CD4-positive, alpha-beta T cell (primary cell): Measurements from ENCODE around the gene CFP. TPM values are rescaled to one million over a fixed set of nuclear protein-coding genes. Genes with fewer than 3 reads are reported as not detected.

Experiments
- ATAC-seq: fragments of 200-7000 bp; cut with Tn5 transposase; one replicate; pipeline ENCODE4 v1.10.0; 2022; ENCODE audit warnings: mild to moderate bottlenecking; ENCODE audit not compliant: poor library complexity
- CTCF ChIA-PET: fragments of 350-600 bp; sonication (Branson Sonifier 250); formaldehyde crosslinking; loops from one replicate; lab custom pipeline; 2021; ENCODE audit warnings: antibody characterized with exemption, inconsistent platforms; lab: Charles Lee
- POLR2A ChIA-PET: fragments of 350-600 bp; sonication (Branson Sonifier 250); formaldehyde crosslinking; loops from one replicate; lab custom pipeline; 2021; ENCODE audit warnings: antibody characterized with exemption, inconsistent platforms; lab: Charles Lee
- DNase-seq, 14 experiments: peaks; one replicate each; pipeline ENCODE4 v3.0.0-alpha.2; 2013 to 2020; ENCODE audit warnings: mixed read lengths in 2 of 14
- H3K27ac ChIP-seq, 2 donors: one replicate each; pipeline versions ENCODE4 v1.5.1 to v1.7.0; 2013; ENCODE audit warnings: low read length in 2 of 2, low read depth in 1 of 2, mild to moderate bottlenecking in 1 of 2
- H3K27me3 ChIP-seq, 2 experiments: 1 replicate in 1 of 2; 2 replicates in 1 of 2; pipeline versions ENCODE4 v1.6.1 to v1.7.0; 2013; ENCODE audit warnings: low read length in 2 of 2, control low read depth in 1 of 2, mild to moderate bottlenecking in 1 of 2, moderate library complexity in 1 of 2; ENCODE audit not compliant: insufficient read depth in 2 of 2, control insufficient read depth in 1 of 2
- H3K36me3 ChIP-seq: one replicate; pipeline ENCODE4 v1.6.1; 2013; ENCODE audit warnings: low read length, control low read depth; ENCODE audit not compliant: insufficient read depth
- H3K4me1 ChIP-seq: one replicate; pipeline ENCODE4 v1.6.1; 2013; ENCODE audit warnings: low read length, control low read depth; ENCODE audit not compliant: insufficient read depth
- H3K4me3 ChIP-seq: one replicate; pipeline ENCODE4 v1.5.1; 2013; ENCODE audit warnings: mild to moderate bottlenecking, low read length, moderate library complexity
- H3K9me3 ChIP-seq, 2 experiments: 1 replicate in 1 of 2; 2 replicates in 1 of 2; pipeline versions ENCODE4 v1.6.1 to v1.7.0; 2013; ENCODE audit warnings: low read length in 2 of 2, mild to moderate bottlenecking in 2 of 2, control low read depth in 1 of 2, moderate library complexity in 1 of 2; ENCODE audit not compliant: control insufficient read depth in 1 of 2, insufficient read depth in 1 of 2
- H3K27ac Mint-ChIP-seq: one replicate; pipeline ENCODE4 v1.8.0; 2020; ENCODE audit warnings: mixed read lengths
- H3K27me3 Mint-ChIP-seq: one replicate; pipeline ENCODE4 v1.8.0; 2021; ENCODE audit warnings: mixed read lengths
- H3K36me3 Mint-ChIP-seq: one replicate; pipeline ENCODE4 v1.8.0; 2021; ENCODE audit warnings: low read depth, mixed read lengths
- H3K4me1 Mint-ChIP-seq: one replicate; pipeline ENCODE4 v1.8.0; 2021; ENCODE audit warnings: low read depth, mixed read lengths
- H3K4me3 Mint-ChIP-seq: one replicate; pipeline ENCODE4 v1.8.0; 2020; ENCODE audit warnings: mild to moderate bottlenecking, mixed read lengths
- H3K9me3 Mint-ChIP-seq: one replicate; pipeline ENCODE4 v1.8.0; 2020; ENCODE audit warnings: mixed read lengths
- CTCF ChIP-seq: fragments of 200-600 bp; IDR thresholded peaks from one replicate; pipeline ENCODE4 v1.8.0; 2022; ENCODE audit warnings: antibody characterized with exemption, mild to moderate bottlenecking
- intact Hi-C, 2 experiments: fragments of 100-400 bp; cut with DNase I in 1 of 2; cut with micrococcal nuclease in 1 of 2; formaldehyde crosslinking; loops; one replicate each; pipeline versions ENCODE4 v1.15.1 to v1.9.0; 2023 to 2025; cut with DNase I, micrococcal nuclease
- total RNA-seq, 174 experiments: library from RNA in 2 of 174; stranded (reverse) in 2 of 174; gene quantifications; one replicate each; pipeline ENCODE4 v1.2.3 and lab custom pipeline; 2021 to 2026

Gene CFP
- total RNA-seq, 2 experiments from 2014 or later = 18.3 to 18.6 TPM

GRCh38 chrX:47578692-47579091 is 51.0 kb downstream of the CFP start:
- no peak for TF ChIP-seq CTCF
- no peaks in the 10 kb centered on the region for H3K9me3 Mint-ChIP-seq
- CTCF ChIA-PET = no interaction called here

GRCh38 chrX:47577901-47578300 is 51.8 kb downstream of the CFP start:
- ChIA-PET POLR2A (no interaction called here), CTCF (no interaction called here)
- Histone ChIP-seq H3K27ac (no peak overlapping the region), H3K4me3 (no peak overlapping the region), H3K27me3 (no peaks in the 10 kb centered on the region), H3K36me3 (no peaks in the 10 kb centered on the region), H3K9me3 (peaks cover 0 to 1% of the 10 kb centered on the region in 2 experiments), H3K4me1 (peaks cover 46% of the 10 kb centered on the region)
- no peak for TF ChIP-seq CTCF
- Mint-ChIP-seq H3K27ac (no peak overlapping the region), H3K9me3 (no peaks in the 10 kb centered on the region), H3K36me3 (no peaks in the 10 kb centered on the region), H3K4me1 (peaks cover 25% of the 10 kb centered on the region), H3K4me3 (peak overlapping the region; percentile 15), H3K27me3 (peaks cover 5% of the 10 kb centered on the region)
- DNase-seq = no peak
- no peak for ATAC-seq
- intact Hi-C loops = no loop called here

More at GRCh38 chrX:47578692-47579091, 51.0 kb downstream of the CFP start:
- DNase-seq (peak in 1 of 14 experiments; percentile 19), ATAC-seq (no peak)
- no peaks in the 10 kb centered on the region for H3K27me3 ChIP-seq
- no peak overlapping the region for H3K27ac Mint-ChIP-seq
- no peak overlapping the region for H3K4me3 Mint-ChIP-seq
- H3K4me1 ChIP-seq = peaks cover 48% of the 10 kb centered on the region
- peaks cover 25% of the 10 kb centered on the region for H3K4me1 Mint-ChIP-seq
- H3K4me3 ChIP-seq = no peak overlapping the region
- no peaks in the 10 kb centered on the region for H3K36me3 Mint-ChIP-seq
- POLR2A ChIA-PET = no interaction called here
- intact Hi-C loops = no loop called here
- no peaks in the 10 kb centered on the region for H3K9me3 ChIP-seq
- H3K27me3 Mint-ChIP-seq = no peaks in the 10 kb centered on the region
- no peaks in the 10 kb centered on the region for H3K36me3 ChIP-seq
- H3K27ac ChIP-seq = no peak overlapping the region

- Mint-ChIP-seq H3K4me3 (no peak overlapping the region), H3K27ac (no peak overlapping the region), H3K27me3 (peaks cover 5% of the 10 kb centered on the region), H3K9me3 (no peaks in the 10 kb centered on the region), H3K4me1 (peaks cover 24% of the 10 kb centered on the region), H3K36me3 (peaks cover under 1% of the 10 kb centered on the region)
- no peak overlapping the region for H3K4me3 ChIP-seq
- peaks cover 41% of the 10 kb centered on the region for H3K4me1 ChIP-seq
- CTCF ChIA-PET = no interaction called here
- no peaks in the 10 kb centered on the region for H3K36me3 ChIP-seq
- POLR2A ChIA-PET = no interaction called here
- no peak for TF ChIP-seq CTCF
- ATAC-seq (no peak), DNase-seq (no peak)
- no peak overlapping the region for H3K27ac ChIP-seq
- no peaks in the 10 kb centered on the region for H3K27me3 ChIP-seq
- intact Hi-C loops = no loop called here
- H3K9me3 ChIP-seq = peaks cover 0 to 3% of the 10 kb centered on the region in 2 experiments
These were observed 52.3 kb downstream of the CFP start for GRCh38 chrX:47577424-47577823.
